Mammary microvascular endothelial cell (primary cell): ENCODE results near the gene RTN4RL1. TPM values are rescaled to one million over a fixed set of nuclear protein-coding genes. Genes with fewer than 3 reads are reported as not detected.

Source experiments
- total RNA-seq: library from RNA; depleted of rRNA; stranded (reverse); fragments of >200 nt; gene quantifications from 2 replicates; pipeline ENCODE4 v1.2.3, GENCODE V29; 2015

RTN4RL1 gene
- 0.10 TPM in 1 of 2 replicates, not detected in the other for total RNA-seq

GRCh38 chr17:2025220-2025621 lies at the start of gene RTN4RL1:
TSS of gene RTN4RL1 (minus strand) at chr17:2025334. CDS start at chr17:2024865, 469 bp downstream.

GRCh38 chr17:2054512-2055291 lies 29.6 kb upstream of the RTN4RL1 start, which contains the start of gene HIC1:
TSS of gene HIC1 (plus strand) at chr17:2055103. CDS start at chr17:2056691, 1,588 bp downstream.

GRCh38 chr17:2041561-2042389 lies 16.6 kb upstream of the RTN4RL1 start, which contains the start of gene OVCA2:
TSS of gene OVCA2 (plus strand) at chr17:2042022. CDS start at chr17:2042048, 26 bp downstream.

GRCh38 chr17:2029911-2030778 lies 5.0 kb upstream of the RTN4RL1 start, which contains the start of gene DPH1:
TSS of gene DPH1 (plus strand) at chr17:2030153. CDS start at chr17:2030170, 17 bp downstream.

Other genes starting within 250 kb of the RTN4RL1 start
- 5.4 and 5.7 TPM in 2 replicates for gene SMYD4, start 195.4 kb downstream of the RTN4RL1 start, total RNA-seq
- 36.0 and 46.5 TPM in 2 replicates for gene RPA1, start 195.3 kb downstream of the RTN4RL1 start, total RNA-seq
- gene DPH1, start 4.8 kb upstream of the RTN4RL1 start, total RNA-seq = 23.5 and 28.3 TPM in 2 replicates
- gene OVCA2, start 16.7 kb upstream of the RTN4RL1 start, total RNA-seq = 92.9 and 98.2 TPM in 2 replicates
- 62.2 and 63.0 TPM in 2 replicates for gene HIC1, start 29.8 kb upstream of the RTN4RL1 start, total RNA-seq